CD4-positive, alpha-beta T cell (primary cell): ENCODE results near the gene LRRC1. TPM values are rescaled to one million over a fixed set of nuclear protein-coding genes. Genes with fewer than 3 reads are reported as not detected.

Source experiments
- ATAC-seq: fragments of 200-7000 bp; cut with Tn5 transposase; one replicate; pipeline ENCODE4 v1.10.0; 2022; ENCODE audit warnings: mild to moderate bottlenecking; ENCODE audit not compliant: poor library complexity
- CTCF ChIA-PET: fragments of 350-600 bp; sonication (Branson Sonifier 250); formaldehyde crosslinking; loops from one replicate; lab custom pipeline; 2021; ENCODE audit warnings: antibody characterized with exemption, inconsistent platforms; lab: Charles Lee
- POLR2A ChIA-PET: fragments of 350-600 bp; sonication (Branson Sonifier 250); formaldehyde crosslinking; loops from one replicate; lab custom pipeline; 2021; ENCODE audit warnings: antibody characterized with exemption, inconsistent platforms; lab: Charles Lee
- DNase-seq, 14 experiments: peaks; one replicate each; pipeline ENCODE4 v3.0.0-alpha.2; 2013 to 2020; ENCODE audit warnings: mixed read lengths in 2 of 14
- H3K27ac ChIP-seq, 2 donors: one replicate each; pipeline versions ENCODE4 v1.5.1 to v1.7.0; 2013; ENCODE audit warnings: low read length in 2 of 2, low read depth in 1 of 2, mild to moderate bottlenecking in 1 of 2
- H3K27me3 ChIP-seq, 2 experiments: 1 replicate in 1 of 2; 2 replicates in 1 of 2; pipeline versions ENCODE4 v1.6.1 to v1.7.0; 2013; ENCODE audit warnings: low read length in 2 of 2, control low read depth in 1 of 2, mild to moderate bottlenecking in 1 of 2, moderate library complexity in 1 of 2; ENCODE audit not compliant: insufficient read depth in 2 of 2, control insufficient read depth in 1 of 2
- H3K36me3 ChIP-seq: one replicate; pipeline ENCODE4 v1.6.1; 2013; ENCODE audit warnings: low read length, control low read depth; ENCODE audit not compliant: insufficient read depth
- H3K4me1 ChIP-seq: one replicate; pipeline ENCODE4 v1.6.1; 2013; ENCODE audit warnings: low read length, control low read depth; ENCODE audit not compliant: insufficient read depth
- H3K4me3 ChIP-seq: one replicate; pipeline ENCODE4 v1.5.1; 2013; ENCODE audit warnings: mild to moderate bottlenecking, low read length, moderate library complexity
- H3K9me3 ChIP-seq, 2 experiments: 1 replicate in 1 of 2; 2 replicates in 1 of 2; pipeline versions ENCODE4 v1.6.1 to v1.7.0; 2013; ENCODE audit warnings: low read length in 2 of 2, mild to moderate bottlenecking in 2 of 2, control low read depth in 1 of 2, moderate library complexity in 1 of 2; ENCODE audit not compliant: control insufficient read depth in 1 of 2, insufficient read depth in 1 of 2
- H3K27ac Mint-ChIP-seq: one replicate; pipeline ENCODE4 v1.8.0; 2020; ENCODE audit warnings: mixed read lengths
- H3K27me3 Mint-ChIP-seq: one replicate; pipeline ENCODE4 v1.8.0; 2021; ENCODE audit warnings: mixed read lengths
- H3K36me3 Mint-ChIP-seq: one replicate; pipeline ENCODE4 v1.8.0; 2021; ENCODE audit warnings: low read depth, mixed read lengths
- H3K4me1 Mint-ChIP-seq: one replicate; pipeline ENCODE4 v1.8.0; 2021; ENCODE audit warnings: low read depth, mixed read lengths
- H3K4me3 Mint-ChIP-seq: one replicate; pipeline ENCODE4 v1.8.0; 2020; ENCODE audit warnings: mild to moderate bottlenecking, mixed read lengths
- H3K9me3 Mint-ChIP-seq: one replicate; pipeline ENCODE4 v1.8.0; 2020; ENCODE audit warnings: mixed read lengths
- intact Hi-C, 2 experiments: fragments of 100-400 bp; cut with DNase I in 1 of 2; cut with micrococcal nuclease in 1 of 2; formaldehyde crosslinking; loops; one replicate each; pipeline versions ENCODE4 v1.15.1 to v1.9.0; 2023 to 2025; cut with DNase I, micrococcal nuclease
- total RNA-seq, 174 experiments: library from RNA in 2 of 174; stranded (reverse) in 2 of 174; gene quantifications; one replicate each; pipeline ENCODE4 v1.2.3 and lab custom pipeline; 2021 to 2026
- TF ChIP-seq, protein P1 (sequence below): fragments of 200-600 bp; IDR thresholded peaks from one replicate; pipeline ENCODE4 v1.8.0; 2022; ENCODE audit warnings: antibody characterized with exemption, mild to moderate bottlenecking

The LRRC1 gene
- total RNA-seq, 2 experiments from 2014 or later, result 0.78 to 1.1 TPM

- POLR2A ChIA-PET, result no interaction called here
- TF ChIP-seq, protein P1, sequence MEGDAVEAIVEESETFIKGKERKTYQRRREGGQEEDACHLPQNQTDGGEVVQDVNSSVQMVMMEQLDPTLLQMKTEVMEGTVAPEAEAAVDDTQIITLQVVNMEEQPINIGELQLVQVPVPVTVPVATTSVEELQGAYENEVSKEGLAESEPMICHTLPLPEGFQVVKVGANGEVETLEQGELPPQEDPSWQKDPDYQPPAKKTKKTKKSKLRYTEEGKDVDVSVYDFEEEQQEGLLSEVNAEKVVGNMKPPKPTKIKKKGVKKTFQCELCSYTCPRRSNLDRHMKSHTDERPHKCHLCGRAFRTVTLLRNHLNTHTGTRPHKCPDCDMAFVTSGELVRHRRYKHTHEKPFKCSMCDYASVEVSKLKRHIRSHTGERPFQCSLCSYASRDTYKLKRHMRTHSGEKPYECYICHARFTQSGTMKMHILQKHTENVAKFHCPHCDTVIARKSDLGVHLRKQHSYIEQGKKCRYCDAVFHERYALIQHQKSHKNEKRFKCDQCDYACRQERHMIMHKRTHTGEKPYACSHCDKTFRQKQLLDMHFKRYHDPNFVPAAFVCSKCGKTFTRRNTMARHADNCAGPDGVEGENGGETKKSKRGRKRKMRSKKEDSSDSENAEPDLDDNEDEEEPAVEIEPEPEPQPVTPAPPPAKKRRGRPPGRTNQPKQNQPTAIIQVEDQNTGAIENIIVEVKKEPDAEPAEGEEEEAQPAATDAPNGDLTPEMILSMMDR, result no peak
- Mint-ChIP-seq H3K4me3 (no peak overlapping the region), H3K9me3 (no peaks in the 10 kb centered on the region), H3K4me1 (no peaks in the 10 kb centered on the region), H3K27me3 (no peaks in the 10 kb centered on the region), H3K36me3 (no peaks in the 10 kb centered on the region), H3K27ac (no peak overlapping the region)
- H3K27me3 ChIP-seq, result no peaks in the 10 kb centered on the region
- CTCF ChIA-PET, result no interaction called here
- H3K27ac ChIP-seq, result no peak overlapping the region
- no peaks in the 10 kb centered on the region for H3K4me1 ChIP-seq
- H3K9me3 ChIP-seq, result no peaks in the 10 kb centered on the region
- H3K36me3 ChIP-seq, result no peaks in the 10 kb centered on the region
- intact Hi-C loops, result no loop called here
- DNase-seq (no peak), ATAC-seq (no peak)
- H3K4me3 ChIP-seq, result no peak overlapping the region
These were observed 134.4 kb downstream of the LRRC1 start for GRCh38 chr6:53929041-53929820.

GRCh38 chr6:53929821-53930120, 135.0 kb downstream of the LRRC1 start:
- H3K27me3 Mint-ChIP-seq, result no peaks in the 10 kb centered on the region
- H3K4me3 Mint-ChIP-seq, result no peak overlapping the region
- no peak overlapping the region for H3K27ac ChIP-seq

GRCh38 chr6:53930330-53930729, 135.5 kb downstream of the LRRC1 start:
- ChIA-PET CTCF (no interaction called here), POLR2A (no interaction called here)
- no peaks in the 10 kb centered on the region for H3K36me3 Mint-ChIP-seq

More at GRCh38 chr6:53929821-53930120, 135.0 kb downstream of the LRRC1 start:
- no peak for ATAC-seq
- Mint-ChIP-seq H3K27ac (no peak overlapping the region), H3K9me3 (no peaks in the 10 kb centered on the region), H3K36me3 (no peaks in the 10 kb centered on the region), H3K4me1 (no peaks in the 10 kb centered on the region)
- H3K27me3 ChIP-seq, result no peaks in the 10 kb centered on the region
- TF ChIP-seq, protein P1, result no peak
- POLR2A ChIA-PET, result no interaction called here
- H3K36me3 ChIP-seq, result no peaks in the 10 kb centered on the region
- no peaks in the 10 kb centered on the region for H3K4me1 ChIP-seq
- H3K4me3 ChIP-seq, result no peak overlapping the region
- DNase-seq, result no peak
- H3K9me3 ChIP-seq, result no peaks in the 10 kb centered on the region
- intact Hi-C loops, result no loop called here
- CTCF ChIA-PET, result no interaction called here

More at GRCh38 chr6:53930330-53930729, 135.5 kb downstream of the LRRC1 start:
- H3K27me3 ChIP-seq, result no peaks in the 10 kb centered on the region
- H3K4me1 Mint-ChIP-seq, result no peaks in the 10 kb centered on the region
- DNase-seq (no peak), ATAC-seq (no peak)
- TF ChIP-seq, protein P1, result no peak
- H3K9me3 ChIP-seq, result no peaks in the 10 kb centered on the region
- H3K36me3 ChIP-seq, result no peaks in the 10 kb centered on the region
- H3K27me3 Mint-ChIP-seq, result no peaks in the 10 kb centered on the region
- no peak overlapping the region for H3K4me3 Mint-ChIP-seq
- no peak overlapping the region for H3K27ac ChIP-seq
- H3K4me3 ChIP-seq, result no peak overlapping the region
- intact Hi-C loops, result no loop called here
- H3K27ac Mint-ChIP-seq, result no peak overlapping the region
- no peaks in the 10 kb centered on the region for H3K4me1 ChIP-seq
- H3K9me3 Mint-ChIP-seq, result no peaks in the 10 kb centered on the region
